Naive thymus-derived CD4-positive, alpha-beta T cell (primary cell): ENCODE results near the gene MAFG. TPM values are rescaled to one million over a fixed set of nuclear protein-coding genes. Genes with fewer than 3 reads are reported as not detected.
"Not testable (repeated sequence)": the region's sequence is repeated elsewhere in the genome, so short reads cannot be mapped to it uniquely, and the experiment has no call there.

ENCODE experiments used
- ATAC-seq: fragments of 150-1000 bp; cut with Tn5 transposase; 2 replicates; pipeline ENCODE4 v1.10.0; 2021; ENCODE audit warnings: mild to moderate bottlenecking, moderate library complexity
- CTCF ChIA-PET: fragments of 350-600 bp; sonication (Branson Sonifier 250); formaldehyde crosslinking; loops from one replicate; lab custom pipeline; 2021; ENCODE audit warnings: antibody characterized with exemption; lab: Charles Lee
- POLR2A ChIA-PET: fragments of 350-600 bp; sonication (Branson Sonifier 250); formaldehyde crosslinking; loops from one replicate; lab custom pipeline; 2021; ENCODE audit warnings: antibody characterized with exemption, inconsistent platforms; lab: Charles Lee
- DNase-seq, 9 donors: peaks; one replicate each; pipeline versions ENCODE4 v3.0.0 to v3.0.0-alpha.2; 2020 to 2022; ENCODE audit warnings: mixed read lengths in 1 of 9
- H3K27ac ChIP-seq: one replicate; pipeline ENCODE4 v1.7.0; 2013; ENCODE audit warnings: mild to moderate bottlenecking, low read depth, low read length, moderate library complexity
- H3K27me3 ChIP-seq, 2 donors: one replicate each; pipeline ENCODE4 v1.7.0; 2013; ENCODE audit warnings: low read length in 2 of 2, mild to moderate bottlenecking in 2 of 2, moderate library complexity in 2 of 2; ENCODE audit not compliant: control insufficient read depth in 2 of 2, insufficient read depth in 2 of 2
- H3K36me3 ChIP-seq, 3 experiments: 1 replicate in 2 of 3; 2 replicates in 1 of 3; pipeline ENCODE4 v1.7.0; 2013; ENCODE audit warnings: low read length in 3 of 3, mild to moderate bottlenecking in 3 of 3, moderate library complexity in 1 of 3; ENCODE audit not compliant: insufficient read depth in 3 of 3, control insufficient read depth in 2 of 3
- H3K4me1 ChIP-seq, 2 donors: one replicate each; pipeline ENCODE4 v1.7.0; 2013; ENCODE audit warnings: low read length in 2 of 2, mild to moderate bottlenecking in 2 of 2, moderate library complexity in 1 of 2; ENCODE audit not compliant: control insufficient read depth in 2 of 2, insufficient read depth in 2 of 2
- H3K4me3 ChIP-seq: 2 replicates; pipeline ENCODE4 v1.7.0; 2013; ENCODE audit warnings: mild to moderate bottlenecking, low read length
- H3K9me3 ChIP-seq, 3 experiments: 1 replicate in 2 of 3; 2 replicates in 1 of 3; pipeline ENCODE4 v1.7.0; 2013; ENCODE audit warnings: low read length in 3 of 3; ENCODE audit not compliant: control insufficient read depth in 2 of 3
- H3K27ac Mint-ChIP-seq, 9 donors: one replicate each; pipeline ENCODE4 v1.8.0; 2020 to 2022; ENCODE audit warnings: mixed read lengths in 9 of 9, mild to moderate bottlenecking in 8 of 9, moderate library complexity in 5 of 9, inconsistent platforms in 2 of 9
- H3K27me3 Mint-ChIP-seq, 5 donors: one replicate each; pipeline ENCODE4 v1.8.0; 2021 to 2022; ENCODE audit warnings: mixed read lengths in 5 of 5, mild to moderate bottlenecking in 1 of 5
- H3K36me3 Mint-ChIP-seq, 5 donors: one replicate each; pipeline ENCODE4 v1.8.0; 2020 to 2022; ENCODE audit warnings: mixed read lengths in 5 of 5, mild to moderate bottlenecking in 3 of 5, inconsistent platforms in 1 of 5
- H3K4me1 Mint-ChIP-seq, 7 donors: one replicate each; pipeline ENCODE4 v1.8.0; 2020 to 2022; ENCODE audit warnings: mixed read lengths in 7 of 7, mild to moderate bottlenecking in 3 of 7, inconsistent platforms in 1 of 7
- H3K4me3 Mint-ChIP-seq, 10 donors: one replicate each; pipeline ENCODE4 v1.8.0; 2020 to 2022; ENCODE audit warnings: mild to moderate bottlenecking in 10 of 10, mixed read lengths in 10 of 10, moderate library complexity in 6 of 10, inconsistent platforms in 2 of 10
- H3K9me3 Mint-ChIP-seq, 11 donors: one replicate each; pipeline ENCODE4 v1.8.0; 2020 to 2022; ENCODE audit warnings: mixed read lengths in 11 of 11, mild to moderate bottlenecking in 4 of 11, inconsistent platforms in 1 of 11, moderate library complexity in 1 of 11
- intact Hi-C, 2 donors: fragments of 100-400 bp; cut with micrococcal nuclease; formaldehyde crosslinking; loops; one replicate each; pipeline ENCODE4 v1.15.1; 2023
- polyA plus RNA-seq, 2 donors: library from polyadenylated mRNA; unstranded; fragments of 300-500 nt; fragmentation: Illumina TruSeq; gene quantifications; one replicate each; pipeline ENCODE4 v1.2.3, GENCODE V29; 2021
- total RNA-seq, 6 experiments: library from RNA in 5 of 6; stranded (reverse) in 5 of 6; gene quantifications; 1 replicate in 5 of 6; 2 replicates in 1 of 6; pipeline ENCODE4 v1.2.3 and lab custom pipeline; 2021 to 2026

Gene MAFG
- total and polyA plus RNA-seq, 7 experiments from 2014 or later, result 2.4 to 28.1 (median 16.0) TPM

- Mint-ChIP-seq H3K4me1 (peaks cover 10 to 57% (median 43%) of the 10 kb centered on the region in 7 donors), H3K9me3 (peaks cover 0 to 2% (median 0%) of the 10 kb centered on the region in 11 donors), H3K27ac (peak overlapping the region in 2 of 9 donors; percentile 15 to 56), H3K36me3 (peaks cover 0 to 5% (median 0%) of the 10 kb centered on the region in 5 donors), H3K4me3 (no peak overlapping the region), H3K27me3 (no peaks in the 10 kb centered on the region)
- CTCF ChIA-PET, result no interaction called here
- DNase-seq, result no peak
- ATAC-seq, result no peak
- Histone ChIP-seq H3K36me3 (peaks cover 0 to 9% (median 0%) of the 10 kb centered on the region in 3 experiments), H3K9me3 (no peaks in the 10 kb centered on the region), H3K27ac (no peak overlapping the region), H3K4me3 (no peak overlapping the region), H3K4me1 (peaks cover 20 to 27% of the 10 kb centered on the region in 2 donors), H3K27me3 (no peaks in the 10 kb centered on the region)
- intact Hi-C loops, result no loop called here
- POLR2A ChIA-PET, result no interaction called here
These were observed 6.7 kb downstream of the MAFG start for GRCh38 chr17:81920612-81921536.

DNA sequence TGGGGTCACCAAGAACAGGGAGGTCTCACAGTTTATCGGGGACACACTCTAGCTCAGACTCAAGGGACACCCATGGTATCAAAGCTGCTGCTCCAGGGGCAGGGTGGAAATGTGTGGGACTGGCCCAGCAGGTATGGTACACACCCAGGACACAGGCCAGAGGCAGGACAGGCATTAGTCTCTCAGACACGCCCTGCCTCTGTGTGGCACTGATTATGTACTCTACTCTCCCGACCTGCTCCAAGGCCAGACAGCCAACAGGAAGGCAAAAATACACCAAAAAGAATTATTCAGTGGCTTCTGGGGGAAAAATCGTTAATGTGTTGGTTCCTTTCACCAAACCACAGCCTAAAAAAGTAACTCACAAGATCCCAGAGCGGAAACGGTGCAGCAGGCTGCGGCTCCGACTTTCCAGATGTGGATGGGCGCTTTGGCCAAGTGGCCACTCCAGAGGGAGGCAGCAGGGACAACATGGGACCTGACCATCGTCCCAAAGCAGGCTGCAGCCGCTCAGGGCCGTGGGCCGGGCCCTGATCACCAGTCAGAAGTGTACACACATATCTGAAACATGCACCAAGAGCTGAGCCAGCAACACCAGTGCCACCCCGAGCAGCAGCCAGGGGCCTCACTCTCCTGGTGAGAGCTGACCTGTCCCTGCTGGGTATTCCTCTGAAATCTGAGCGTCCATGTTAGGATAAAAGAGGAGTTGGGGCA lies 8.5 kb downstream of the MAFG start:
- H3K4me3 Mint-ChIP-seq, result peak overlapping the region in 7 of 10 donors; percentile 18 to 92 (median 90)
- no peak overlapping the region for H3K4me3 ChIP-seq
- ATAC-seq, result no peak
- H3K27ac Mint-ChIP-seq, result peak overlapping the region in 8 of 9 donors; percentile 12 to 90 (median 84)
- H3K36me3 Mint-ChIP-seq, result peaks cover 0 to 16% (median 0%) of the 10 kb centered on the region in 5 donors
- intact Hi-C loops, result loop anchor here (1.0 to 2.0 kb wide), 4 partner anchors 7 to 58 kb away; partner anchors contain the start of genes ALYREF (in 1 of the 2), ANAPC11 (in 1 of the 2), MAFG (in 1 of the 2) and P4HB (in 1 of the 2)
- no peak for DNase-seq
- ChIA-PET CTCF (no interaction called here), POLR2A (interaction anchor here (0.9 kb wide), 1 partner anchor 13 kb away, joined by 3 read pairs; no protein-coding TSS in a partner anchor)
- H3K9me3 ChIP-seq, result no peaks in the 10 kb centered on the region
- H3K27me3 Mint-ChIP-seq, result no peaks in the 10 kb centered on the region
- H3K9me3 Mint-ChIP-seq, result peaks cover 0 to 2% (median 0%) of the 10 kb centered on the region in 11 donors
- peaks cover 8 to 28% (median 10%) of the 10 kb centered on the region in 3 experiments for H3K36me3 ChIP-seq
- H3K4me1 Mint-ChIP-seq, result peaks cover 14 to 47% (median 34%) of the 10 kb centered on the region in 7 donors
- peaks cover 13 to 20% of the 10 kb centered on the region in 2 donors for H3K4me1 ChIP-seq
- no peaks in the 10 kb centered on the region for H3K27me3 ChIP-seq
- peak overlapping the region; percentile 80 for H3K27ac ChIP-seq

GRCh38 chr17:81918333-81918669 lies 9.2 kb downstream of the MAFG start:
- Mint-ChIP-seq H3K27ac (peak overlapping the region; percentile 82 to 90 (median 85)), H3K4me3 (peak overlapping the region; percentile 81 to 92 (median 88)), H3K4me1 (peaks cover 14 to 45% (median 35%) of the 10 kb centered on the region in 7 donors), H3K36me3 (peaks cover 0 to 19% (median 2%) of the 10 kb centered on the region in 5 donors)
- peaks cover 12 to 35% (median 16%) of the 10 kb centered on the region in 3 experiments for H3K36me3 ChIP-seq
- DNase-seq, H3K9me3 Mint-ChIP-seq, CTCF ChIA-PET, H3K9me3 ChIP-seq, H3K27me3 ChIP-seq, H3K4me3 ChIP-seq, H3K27me3 Mint-ChIP-seq: not testable (repeated sequence)
- H3K4me1 ChIP-seq, result peaks cover 13 to 20% of the 10 kb centered on the region in 2 donors
- intact Hi-C loops, result loop anchor here (1.0 to 2.0 kb wide), 4 partner anchors 8 to 58 kb away; partner anchors contain the start of genes ALYREF (in 1 of the 2), ANAPC11 (in 1 of the 2), MAFG (in 1 of the 2) and P4HB (in 1 of the 2)
- peak; percentile 26 for ATAC-seq
- POLR2A ChIA-PET, result interaction anchor here (1.5 to 1.8 kb wide), 2 partner anchors 46 to 48 kb away, joined by 6 to 7 read pairs; partner anchors contain the start of gene ARHGDIA
- H3K27ac ChIP-seq, result peak overlapping the region; percentile 80

GRCh38 chr17:81917565-81918332 lies 9.8 kb downstream of the MAFG start, which contains the start of gene SIRT7:
Gene SIRT7, minus strand, starts transcription at chr17:81918176. Its CDS starts 45 bp downstream, at chr17:81918131.
- no peaks in the 10 kb centered on the region for H3K27me3 ChIP-seq
- ATAC-seq (peak; percentile 93), DNase-seq (peak; percentile 69 to 83 (median 78))
- peaks cover 0 to 25% (median 4%) of the 10 kb centered on the region in 5 donors for H3K36me3 Mint-ChIP-seq
- ChIA-PET CTCF (interaction anchor here (0.7 to 0.8 kb wide), 3 partner anchors 9 to 245 kb away, joined by 3 to 4 read pairs (median 3); no protein-coding TSS in a partner anchor), POLR2A (interaction anchor here (0.7 to 1.8 kb wide), 9 partner anchors 8 to 823 kb away, joined by 3 to 16 read pairs (median 5); partner anchors contain the start of genes ALYREF, ANAPC11, ARHGDIA and MAFG)
- H3K27me3 Mint-ChIP-seq, result no peaks in the 10 kb centered on the region
- peaks cover 12 to 41% (median 18%) of the 10 kb centered on the region in 3 experiments for H3K36me3 ChIP-seq
- peaks cover 13 to 20% of the 10 kb centered on the region in 2 donors for H3K4me1 ChIP-seq
- no peaks in the 10 kb centered on the region for H3K9me3 ChIP-seq
- peak within 1 kb of the TSS; percentile 49 for H3K4me3 ChIP-seq
- H3K27ac Mint-ChIP-seq, result peak within 1 kb of the TSS; percentile 82 to 90 (median 85)
- intact Hi-C loops, result loop anchor here (1.0 to 2.0 kb wide), 4 partner anchors 9 to 57 kb away; partner anchors contain the start of genes ALYREF (in 1 of the 2), ANAPC11 (in 1 of the 2), MAFG (in 1 of the 2) and P4HB (in 1 of the 2)
- peak within 1 kb of the TSS; percentile 81 to 92 (median 88) for H3K4me3 Mint-ChIP-seq
- H3K4me1 Mint-ChIP-seq, result peaks cover 14 to 47% (median 35%) of the 10 kb centered on the region in 7 donors
- H3K27ac ChIP-seq, result peak within 1 kb of the TSS; percentile 80
- peaks cover 0 to 2% (median 0%) of the 10 kb centered on the region in 11 donors for H3K9me3 Mint-ChIP-seq

DNA sequence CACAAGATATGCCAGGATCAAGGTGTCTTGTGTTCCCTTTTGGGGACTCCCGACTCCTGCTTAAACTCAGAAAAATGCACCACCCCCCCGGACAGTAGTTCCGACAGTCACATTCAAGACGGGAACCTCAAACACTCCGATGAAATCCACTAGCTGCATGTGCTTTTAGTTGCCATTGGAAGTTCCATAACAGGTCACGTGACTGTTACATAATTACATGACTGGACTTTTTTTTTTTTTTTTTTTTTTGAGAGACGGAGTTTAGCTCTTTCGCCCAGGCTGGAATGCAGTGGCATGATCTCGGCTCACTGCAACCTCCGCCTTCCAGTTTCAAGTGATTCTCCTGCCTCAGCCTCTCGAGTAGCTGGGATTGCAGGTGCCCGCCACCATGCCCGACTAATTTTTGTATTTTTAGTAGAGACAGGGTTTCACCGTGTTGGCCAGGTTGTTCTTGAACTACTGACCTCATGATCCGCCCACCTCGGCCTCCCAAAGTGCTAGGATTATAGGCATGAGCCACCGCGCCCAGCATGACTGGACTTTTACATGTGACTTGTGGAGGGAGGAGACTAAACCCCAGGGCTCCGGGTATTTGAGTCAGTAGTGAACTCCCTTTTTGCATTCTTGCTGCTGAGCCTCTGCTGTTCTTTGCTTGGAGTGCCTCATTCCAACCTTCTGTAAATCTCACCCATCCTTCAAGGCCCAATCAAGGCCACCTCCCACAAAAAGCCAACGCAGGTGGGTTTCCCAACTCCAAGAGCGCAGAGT lies 11.1 kb downstream of the MAFG start:
- no peak for ATAC-seq
- POLR2A ChIA-PET, result interaction anchor here (0.6 to 1.9 kb wide), 10 partner anchors 8 to 391 kb away, joined by 3 to 16 read pairs (median 5); partner anchors contain the start of genes ALYREF, ANAPC11, ARHGDIA and MAFG
- DNase-seq, result no peak

More for the DNA sequence above, 11.1 kb downstream of the MAFG start:
- Histone ChIP-seq H3K9me3 (no peaks in the 10 kb centered on the region), H3K36me3 (peaks cover 12 to 45% (median 18%) of the 10 kb centered on the region in 3 experiments), H3K4me1 (peaks cover 13 to 20% of the 10 kb centered on the region in 2 donors), H3K27ac (no peak overlapping the region), H3K4me3 (peak overlapping the region; percentile 49), H3K27me3 (no peaks in the 10 kb centered on the region)
- Mint-ChIP-seq H3K4me3 (peak overlapping the region; percentile 79 to 91 (median 86)), H3K27me3 (no peaks in the 10 kb centered on the region), H3K9me3 (peaks cover 0 to 2% (median 0%) of the 10 kb centered on the region in 11 donors), H3K27ac (peak overlapping the region in 8 of 9 donors; percentile 25 to 79 (median 65)), H3K4me1 (peaks cover 14 to 50% (median 35%) of the 10 kb centered on the region in 7 donors), H3K36me3 (peaks cover 0 to 26% (median 4%) of the 10 kb centered on the region in 5 donors)
- CTCF ChIA-PET, result interaction anchor here (0.6 kb wide), 1 partner anchor 350 kb away, joined by 3 read pairs; no protein-coding TSS in a partner anchor
- intact Hi-C loops, result no loop called here
